ENCODE measurements around the gene CDPF1. TPM values are rescaled to one million over a fixed set of nuclear protein-coding genes. Genes with fewer than 3 reads are reported as not detected.
A peak's percentile ranks its signal among the peaks of the same experiment; 100 is the strongest.

The CDPF1 gene
- total RNA-seq, 2 experiments from 2014 or later: 11.6 to 11.7 TPM

DNA sequence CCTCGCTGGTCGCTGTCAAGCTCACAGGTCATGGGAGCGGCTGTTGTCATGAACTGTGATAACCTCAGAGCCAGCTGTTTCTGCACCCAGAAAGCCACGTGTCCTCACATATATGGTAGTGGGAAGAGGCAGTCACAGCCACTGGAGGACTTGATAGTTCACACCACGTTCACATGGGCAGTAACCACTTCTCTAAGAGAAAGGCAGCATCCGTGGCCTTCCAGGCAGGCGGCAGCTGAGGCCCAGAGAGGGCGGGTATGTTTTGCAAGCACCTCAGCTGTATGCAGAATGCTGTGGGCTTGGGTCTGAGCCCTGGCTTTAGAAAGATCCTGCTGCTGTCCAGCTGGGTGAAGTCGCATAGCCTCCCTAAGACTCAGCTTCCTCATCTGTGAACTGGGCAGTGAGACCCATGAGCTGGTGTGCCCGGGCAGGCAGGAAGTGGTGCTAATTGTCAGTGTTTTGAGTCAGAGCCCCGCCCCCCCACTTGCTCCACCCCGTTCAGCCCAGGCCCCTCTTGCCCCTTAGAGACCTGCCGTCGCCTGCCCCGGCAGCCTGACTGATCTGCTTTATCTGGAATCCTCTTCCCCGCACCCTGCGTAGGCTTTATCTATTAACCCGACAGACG, 31.0 kb upstream of the CDPF1 start:
- Mint-ChIP-seq H3K36me3 (ENCODE audit: low read depth) (peaks cover 43% of the 10 kb centered on the region), H3K4me1 (ENCODE audit: low read depth) (peaks cover 20% of the 10 kb centered on the region), H3K9me3 (ENCODE audit: insufficient read depth) (no peaks in the 10 kb centered on the region), H3K27me3 (ENCODE audit: low read depth) (no peaks in the 10 kb centered on the region), H3K27ac (peak overlapping the region; percentile 30), H3K4me3 (no peak overlapping the region)
- CTCF ChIA-PET: interaction anchor here (1.3 kb wide), 1 partner anchor 15 kb away, joined by 5 read pairs; no protein-coding TSS in a partner anchor
- DNase-seq (no peak), ATAC-seq (peak; percentile 30)
- POLR2A ChIA-PET: interaction anchor here (0.7 to 0.8 kb wide), 2 partner anchors 15 to 16 kb away, joined by 3 to 4 read pairs; no protein-coding TSS in a partner anchor

- peaks cover 22% of the 10 kb centered on the region for H3K4me1 Mint-ChIP-seq (ENCODE audit: low read depth)
- no peaks in the 10 kb centered on the region for H3K9me3 Mint-ChIP-seq (ENCODE audit: insufficient read depth)
- no peak for DNase-seq
- ATAC-seq: no peak
- H3K36me3 Mint-ChIP-seq (ENCODE audit: low read depth): peaks cover 43% of the 10 kb centered on the region
- peak overlapping the region; percentile 30 for H3K27ac Mint-ChIP-seq
- no peaks in the 10 kb centered on the region for H3K27me3 Mint-ChIP-seq (ENCODE audit: low read depth)
- ChIA-PET POLR2A (interaction anchor here (0.8 kb wide), 1 partner anchor 16 kb away, joined by 4 read pairs; no protein-coding TSS in a partner anchor), CTCF (interaction anchor here (1.3 kb wide), 1 partner anchor 16 kb away, joined by 5 read pairs; no protein-coding TSS in a partner anchor)
- no peak overlapping the region for H3K4me3 Mint-ChIP-seq
These were observed 30.1 kb upstream of the CDPF1 start for GRCh38 chr22:46280063-46280817.

DNA sequence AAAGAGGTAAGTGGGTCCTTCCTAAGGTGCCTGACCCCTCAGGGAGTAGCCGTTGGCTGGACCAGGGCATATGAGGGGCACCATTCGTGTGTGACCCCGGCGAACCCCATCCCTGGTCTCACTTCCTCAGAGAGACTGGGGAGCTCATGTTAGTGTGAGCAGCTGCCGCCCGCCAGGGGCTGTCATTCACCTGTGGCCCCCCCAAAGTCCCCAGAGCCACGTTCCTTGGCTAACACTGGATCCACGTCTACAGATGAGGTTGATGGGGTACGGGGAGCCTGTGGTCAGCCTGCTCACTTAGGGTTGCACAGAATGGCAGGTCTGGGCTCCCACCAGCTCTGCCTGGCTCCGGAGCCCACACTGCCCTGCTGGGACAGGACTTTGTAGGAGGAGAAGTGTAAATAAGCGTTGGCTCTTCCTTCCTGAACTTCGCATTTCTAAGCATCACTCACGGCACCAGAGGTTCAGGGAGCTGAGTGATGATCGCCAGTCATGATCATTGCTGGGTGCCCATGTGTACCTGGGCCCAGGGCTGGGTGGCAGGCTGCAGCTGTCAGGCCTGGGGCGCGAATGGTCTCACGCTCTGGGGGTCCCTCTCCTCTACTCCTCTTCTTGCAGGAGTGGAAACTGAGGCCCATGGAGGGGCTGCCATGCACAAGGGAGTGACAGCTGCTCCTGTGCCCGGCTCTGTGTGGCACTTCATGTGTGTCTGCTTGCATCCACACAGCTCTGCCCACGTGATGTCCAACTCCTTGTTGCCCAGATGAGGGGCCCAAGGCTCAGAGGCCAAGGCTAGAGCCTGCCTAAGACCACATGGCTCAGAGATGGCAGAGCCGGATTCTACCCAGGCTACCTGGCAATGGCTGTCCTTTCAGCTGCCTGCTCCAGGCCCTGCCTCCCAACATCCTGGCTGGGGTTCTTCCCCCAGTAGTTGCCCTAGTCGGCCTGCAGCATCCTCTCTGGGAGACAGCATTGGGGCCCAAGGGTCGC, 28.9 kb upstream of the CDPF1 start:
- Mint-ChIP-seq H3K4me3 (no peak overlapping the region), H3K27me3 (ENCODE audit: low read depth) (no peaks in the 10 kb centered on the region), H3K27ac (no peak overlapping the region), H3K4me1 (ENCODE audit: low read depth) (peaks cover 22% of the 10 kb centered on the region), H3K36me3 (ENCODE audit: low read depth) (peaks cover 43% of the 10 kb centered on the region), H3K9me3 (ENCODE audit: insufficient read depth) (no peaks in the 10 kb centered on the region)
- DNase-seq (no peak), ATAC-seq (no peak)
- ChIA-PET CTCF (no interaction called here), POLR2A (no interaction called here)

GRCh38 chr22:46276563-46276962, 26.5 kb upstream of the CDPF1 start:
- POLR2A ChIA-PET: interaction anchor here (0.9 to 1.0 kb wide), 2 partner anchors 9 to 11 kb away, joined by 3 to 7 read pairs; no protein-coding TSS in a partner anchor
- ATAC-seq (no peak), DNase-seq (no peak)
- Mint-ChIP-seq H3K27me3 (ENCODE audit: low read depth) (no peaks in the 10 kb centered on the region), H3K9me3 (ENCODE audit: insufficient read depth) (no peaks in the 10 kb centered on the region), H3K4me1 (ENCODE audit: low read depth) (peaks cover 24% of the 10 kb centered on the region), H3K4me3 (no peak overlapping the region), H3K36me3 (ENCODE audit: low read depth) (peaks cover 42% of the 10 kb centered on the region), H3K27ac (no peak overlapping the region)
- CTCF ChIA-PET: interaction anchor here (1.0 to 1.4 kb wide), 2 partner anchors 9 to 19 kb away, joined by 3 to 5 read pairs; partner anchors contain the start of gene TTC38

DNA sequence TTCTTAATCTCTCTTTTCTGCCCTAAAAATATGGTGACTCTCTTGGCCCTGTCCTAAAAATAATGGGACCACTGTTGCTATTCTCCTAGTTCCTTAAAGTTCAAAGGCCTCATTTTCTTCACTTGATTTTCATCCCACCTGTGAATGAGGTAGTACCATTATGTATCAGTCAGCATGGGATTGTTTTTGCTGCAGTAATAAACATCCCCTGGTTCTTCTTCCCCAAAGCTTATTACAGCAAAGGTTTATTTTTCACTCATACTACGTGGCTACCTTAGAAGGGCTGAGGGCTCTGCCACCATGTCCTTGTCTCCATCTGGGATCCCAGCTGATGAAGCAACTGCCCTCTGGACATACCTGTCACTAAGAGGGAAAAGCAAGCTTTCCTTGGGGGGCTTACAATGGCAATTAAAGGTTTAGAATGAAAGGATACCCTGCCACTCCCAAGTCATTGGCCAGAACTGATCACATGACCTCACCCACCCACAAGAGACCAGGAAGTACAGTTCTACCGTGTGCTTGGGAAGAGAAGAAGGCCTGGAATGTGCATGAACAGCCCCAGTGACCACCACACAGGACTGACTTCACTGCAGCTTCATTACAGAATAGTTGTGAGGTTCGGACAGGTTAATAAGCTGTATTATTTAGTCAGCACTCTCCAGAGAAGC, 25.5 kb upstream of the CDPF1 start:
- Mint-ChIP-seq H3K9me3 (ENCODE audit: insufficient read depth) (no peaks in the 10 kb centered on the region), H3K27me3 (ENCODE audit: low read depth) (no peaks in the 10 kb centered on the region), H3K27ac (no peak overlapping the region), H3K4me1 (ENCODE audit: low read depth) (peaks cover 16% of the 10 kb centered on the region), H3K36me3 (ENCODE audit: low read depth) (peaks cover 40% of the 10 kb centered on the region), H3K4me3 (no peak overlapping the region)
- CTCF ChIA-PET: interaction anchor here (1.0 kb wide), 1 partner anchor 20 kb away, joined by 3 read pairs; no protein-coding TSS in a partner anchor
- POLR2A ChIA-PET: interaction anchor here (0.9 to 1.0 kb wide), 2 partner anchors 8 to 12 kb away, joined by 3 to 7 read pairs; no protein-coding TSS in a partner anchor
- DNase-seq (no peak), ATAC-seq (no peak)

DNA sequence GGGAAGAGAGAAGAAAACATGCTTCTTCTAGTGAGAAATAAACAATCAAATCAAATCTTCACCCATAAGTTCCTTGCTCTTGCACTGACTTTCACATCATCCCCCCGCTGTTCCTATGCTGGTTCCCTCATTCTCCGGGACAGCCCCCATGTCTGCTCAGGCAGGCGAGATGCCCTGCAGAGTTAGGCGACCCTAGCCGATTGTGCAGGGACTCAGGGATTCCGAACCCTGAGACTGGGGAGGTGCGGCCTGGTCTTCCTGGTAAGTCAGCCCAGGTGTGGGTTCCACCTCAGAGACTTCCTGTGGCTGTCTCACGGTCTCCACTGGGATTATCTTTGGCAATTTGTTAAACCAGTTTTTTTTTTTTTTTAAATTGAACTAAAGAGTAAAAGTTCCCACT, 24.3 kb upstream of the CDPF1 start:
- Mint-ChIP-seq H3K36me3 (ENCODE audit: low read depth) (peaks cover 39% of the 10 kb centered on the region), H3K9me3 (ENCODE audit: insufficient read depth) (no peaks in the 10 kb centered on the region), H3K27me3 (ENCODE audit: low read depth) (no peaks in the 10 kb centered on the region), H3K4me1 (ENCODE audit: low read depth) (peaks cover 19% of the 10 kb centered on the region), H3K27ac (no peak overlapping the region), H3K4me3 (no peak overlapping the region)
- DNase-seq (no peak), ATAC-seq (no peak)
- POLR2A ChIA-PET: no interaction called here
- CTCF ChIA-PET: no interaction called here

GRCh38 chr22:46273432-46274148, 23.5 kb upstream of the CDPF1 start:
- ChIA-PET POLR2A (no interaction called here), CTCF (no interaction called here)
- Mint-ChIP-seq H3K27me3 (ENCODE audit: low read depth) (no peaks in the 10 kb centered on the region), H3K4me1 (ENCODE audit: low read depth) (peaks cover 25% of the 10 kb centered on the region), H3K4me3 (no peak overlapping the region), H3K27ac (no peak overlapping the region), H3K9me3 (ENCODE audit: insufficient read depth) (no peaks in the 10 kb centered on the region), H3K36me3 (ENCODE audit: low read depth) (peaks cover 34% of the 10 kb centered on the region)
- no peak for ATAC-seq
- no peak for DNase-seq

GRCh38 chr22:46272762-46273431, 22.8 kb upstream of the CDPF1 start:
- Mint-ChIP-seq H3K36me3 (ENCODE audit: low read depth) (peaks cover 32% of the 10 kb centered on the region), H3K9me3 (ENCODE audit: insufficient read depth) (no peaks in the 10 kb centered on the region), H3K4me1 (ENCODE audit: low read depth) (peaks cover 28% of the 10 kb centered on the region), H3K4me3 (no peak overlapping the region), H3K27me3 (ENCODE audit: low read depth) (no peaks in the 10 kb centered on the region), H3K27ac (no peak overlapping the region)
- ATAC-seq (no peak), DNase-seq (no peak)
- ChIA-PET POLR2A (no interaction called here), CTCF (no interaction called here)

- DNase-seq: no peak
- POLR2A ChIA-PET: no interaction called here
- ATAC-seq: no peak
- Mint-ChIP-seq H3K27ac (no peak overlapping the region), H3K4me1 (ENCODE audit: low read depth) (peaks cover 33% of the 10 kb centered on the region), H3K9me3 (ENCODE audit: insufficient read depth) (no peaks in the 10 kb centered on the region), H3K27me3 (ENCODE audit: low read depth) (peaks cover 3% of the 10 kb centered on the region), H3K36me3 (ENCODE audit: low read depth) (peaks cover 34% of the 10 kb centered on the region), H3K4me3 (no peak overlapping the region)
- CTCF ChIA-PET: no interaction called here
These were observed 22.1 kb upstream of the CDPF1 start for GRCh38 chr22:46272196-46272595.

GRCh38 chr22:46269564-46269963, 19.5 kb upstream of the CDPF1 start:
- CTCF ChIA-PET: interaction anchor here (0.8 kb wide), 1 partner anchor 118 kb away, joined by 4 read pairs; no protein-coding TSS in a partner anchor
- Mint-ChIP-seq H3K27me3 (ENCODE audit: low read depth) (peaks cover 14% of the 10 kb centered on the region), H3K27ac (no peak overlapping the region), H3K4me1 (ENCODE audit: low read depth) (peaks cover 26% of the 10 kb centered on the region), H3K4me3 (peak overlapping the region; percentile 86), H3K9me3 (ENCODE audit: insufficient read depth) (peaks cover 10% of the 10 kb centered on the region), H3K36me3 (ENCODE audit: low read depth) (peaks cover 21% of the 10 kb centered on the region)
- POLR2A ChIA-PET: interaction anchor here (1.0 to 1.5 kb wide), 2 partner anchors 13 to 19 kb away, joined by 3 to 4 read pairs; partner anchors contain the start of gene CDPF1
- DNase-seq: no peak
- ATAC-seq: no peak

All from activated CD8-positive, alpha-beta T cell treated with anti-CD3 and anti-CD28 coated beads, Interleukin-2, amount 10 ng/mL, durations not matched to agents 7 days and 5 days (primary cell).